Measurements from ENCODE around the gene PTPRN2.

PTPRN2 gene

GRCh38 chr7:158607563-158607962 is 19.9 kb upstream of the PTPRN2 start:
- Histone ChIP-seq H3K4me1 (ENCODE audit: control insufficient read depth in 2 of 2, insufficient read depth in 1 of 2, low read depth in 1 of 2, low read length in 2 of 2) (no peaks in the 10 kb centered on the region), H3K14ac (ENCODE audit: low read length) (no peak overlapping the region), H2AFZ (ENCODE audit: low read length) (no peak overlapping the region), H3K36me3 (replicated peaks in 1 of 2; ENCODE audit: control insufficient read depth in 2 of 2, insufficient read depth in 2 of 2, low read length in 2 of 2) (peaks cover 8 to 65% of the 10 kb centered on the region in 2 donors), H3K27ac (replicated peaks; ENCODE audit: low read length) (no peak overlapping the region), H2AK5ac (ENCODE audit: low read depth, low read length) (no peak overlapping the region), H4K91ac (ENCODE audit: low read depth, low read length, poor library complexity) (no peak overlapping the region), H4K8ac (ENCODE audit: low read depth, low read length) (no peak overlapping the region), H3K79me1 (ENCODE audit: low read depth, low read length) (no peaks in the 10 kb centered on the region), H3K9me3 (replicated peaks in 1 of 2; ENCODE audit: control insufficient read depth in 2 of 2, insufficient read depth in 1 of 2, low read depth in 1 of 2, low read length in 2 of 2) (no peaks in the 10 kb centered on the region), H2BK15ac (ENCODE audit: low read length) (no peak overlapping the region), H3K4me3 (ENCODE audit: low read length in 2 of 2) (no peak overlapping the region), H2BK120ac (ENCODE audit: low read depth, low read length) (no peak overlapping the region), H3K18ac (ENCODE audit: low read length) (no peak overlapping the region), H3K4me2 (ENCODE audit: insufficient read depth, low read length, poor library complexity, severe bottlenecking) (no peak overlapping the region), H2BK12ac (ENCODE audit: low read length) (no peak overlapping the region), H3K23ac (ENCODE audit: low read depth, low read length, poor library complexity) (no peak overlapping the region), H2BK5ac (ENCODE audit: low read length) (no peak overlapping the region), H3K4ac (ENCODE audit: low read length) (no peak overlapping the region), H3K9ac (ENCODE audit: low read depth, low read length, poor library complexity) (no peak overlapping the region), H3K27me3 (ENCODE audit: control insufficient read depth in 3 of 3, insufficient read depth in 3 of 3, low read depth in 1 of 3, low read length in 3 of 3) (no peaks in the 10 kb centered on the region)
- DNase-seq (ENCODE audit: low spot score): no peak
- no CpG with 5 or more reads among the region's 6 CpGs for WGBS, 2 donors (ENCODE audit: extremely low coverage in 2 of 2, insufficient read length in 2 of 2, insufficient replicate concordance in 1 of 2)

- peaks cover 8 to 58% of the 10 kb centered on the region in 2 donors for H3K36me3 ChIP-seq (replicated peaks in 1 of 2; ENCODE audit: control insufficient read depth in 2 of 2, insufficient read depth in 2 of 2, low read length in 2 of 2)
- H3K27ac ChIP-seq (replicated peaks; ENCODE audit: low read length): no peak overlapping the region
- DNase-seq (ENCODE audit: low spot score): no peak
- peak overlapping the region; percentile 36 for H3K18ac ChIP-seq (ENCODE audit: low read length)
- no peak overlapping the region for H4K8ac ChIP-seq (ENCODE audit: low read depth, low read length)
- H3K79me1 ChIP-seq (ENCODE audit: low read depth, low read length): no peaks in the 10 kb centered on the region
- no peak overlapping the region for H3K14ac ChIP-seq (ENCODE audit: low read length)
- no peak overlapping the region for H3K9ac ChIP-seq (ENCODE audit: low read depth, low read length, poor library complexity)
- no peak overlapping the region for H2BK120ac ChIP-seq (ENCODE audit: low read depth, low read length)
- no peak overlapping the region for H3K4me2 ChIP-seq (ENCODE audit: insufficient read depth, low read length, poor library complexity, severe bottlenecking)
- no peak overlapping the region for H2BK15ac ChIP-seq (ENCODE audit: low read length)
- no peak overlapping the region for H3K4ac ChIP-seq (ENCODE audit: low read length)
- H2BK12ac ChIP-seq (ENCODE audit: low read length): no peak overlapping the region
- no peak overlapping the region for H4K91ac ChIP-seq (ENCODE audit: low read depth, low read length, poor library complexity)
- H3K9me3 ChIP-seq (replicated peaks in 1 of 2; ENCODE audit: control insufficient read depth in 2 of 2, insufficient read depth in 1 of 2, low read depth in 1 of 2, low read length in 2 of 2): no peaks in the 10 kb centered on the region
- no peak overlapping the region for H3K23ac ChIP-seq (ENCODE audit: low read depth, low read length, poor library complexity)
- no peak overlapping the region for H2AK5ac ChIP-seq (ENCODE audit: low read depth, low read length)
- no peaks in the 10 kb centered on the region for H3K4me1 ChIP-seq (ENCODE audit: control insufficient read depth in 2 of 2, insufficient read depth in 1 of 2, low read depth in 1 of 2, low read length in 2 of 2)
- no peaks in the 10 kb centered on the region for H3K27me3 ChIP-seq (ENCODE audit: control insufficient read depth in 3 of 3, insufficient read depth in 3 of 3, low read depth in 1 of 3, low read length in 3 of 3)
- no CpG with 5 or more reads among the region's 18 CpGs for WGBS, 2 donors (ENCODE audit: extremely low coverage in 2 of 2, insufficient read length in 2 of 2, insufficient replicate concordance in 1 of 2)
- H2BK5ac ChIP-seq (ENCODE audit: low read length): no peak overlapping the region
- H2AFZ ChIP-seq (ENCODE audit: low read length): no peak overlapping the region
- no peak overlapping the region for H3K4me3 ChIP-seq (ENCODE audit: low read length in 2 of 2)
Observed at GRCh38 chr7:158606671-158607424, 19.2 kb upstream of the PTPRN2 start.

DNA sequence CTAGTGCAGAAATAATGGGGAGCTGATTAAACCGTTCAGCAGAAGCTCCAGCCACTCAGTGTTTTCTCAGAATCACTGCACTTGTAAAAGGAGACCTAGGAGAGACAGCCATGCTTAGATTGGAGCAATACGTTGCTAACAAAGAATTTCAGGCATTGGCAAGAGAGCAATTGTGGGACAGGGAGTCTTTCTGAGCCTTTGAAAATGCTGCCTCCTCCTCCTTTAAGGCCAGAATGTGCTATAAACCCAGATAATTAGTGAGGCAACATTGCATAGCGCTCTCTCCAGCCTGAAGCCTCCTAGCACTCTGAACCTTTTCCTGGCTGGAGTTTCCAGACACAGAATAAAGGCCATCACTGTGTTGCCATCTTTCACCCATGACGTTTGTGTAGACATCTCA is 18.5 kb upstream of the PTPRN2 start:
- no CpG with 5 or more reads among the region's 4 CpGs for WGBS, 2 donors (ENCODE audit: extremely low coverage in 2 of 2, insufficient read length in 2 of 2, insufficient replicate concordance in 1 of 2)

GRCh38 chr7:158603773-158604755 is 16.4 kb upstream of the PTPRN2 start:
- no peak overlapping the region for H4K8ac ChIP-seq (ENCODE audit: low read depth, low read length)
- H2BK120ac ChIP-seq (ENCODE audit: low read depth, low read length): no peak overlapping the region
- H3K27me3 ChIP-seq (ENCODE audit: control insufficient read depth in 3 of 3, insufficient read depth in 3 of 3, low read depth in 1 of 3, low read length in 3 of 3): no peaks in the 10 kb centered on the region
- no peak overlapping the region for H4K91ac ChIP-seq (ENCODE audit: low read depth, low read length, poor library complexity)
- no peak overlapping the region for H3K9ac ChIP-seq (ENCODE audit: low read depth, low read length, poor library complexity)
- H3K4me2 ChIP-seq (ENCODE audit: insufficient read depth, low read length, poor library complexity, severe bottlenecking): no peak overlapping the region
- no peak overlapping the region for H3K4me3 ChIP-seq (ENCODE audit: low read length in 2 of 2)
- H3K9me3 ChIP-seq (replicated peaks in 1 of 2; ENCODE audit: control insufficient read depth in 2 of 2, insufficient read depth in 1 of 2, low read depth in 1 of 2, low read length in 2 of 2): no peaks in the 10 kb centered on the region
- peaks cover 8 to 38% of the 10 kb centered on the region in 2 donors for H3K36me3 ChIP-seq (replicated peaks in 1 of 2; ENCODE audit: control insufficient read depth in 2 of 2, insufficient read depth in 2 of 2, low read length in 2 of 2)
- H3K4me1 ChIP-seq (ENCODE audit: control insufficient read depth in 2 of 2, insufficient read depth in 1 of 2, low read depth in 1 of 2, low read length in 2 of 2): no peaks in the 10 kb centered on the region
- H3K79me1 ChIP-seq (ENCODE audit: low read depth, low read length): no peaks in the 10 kb centered on the region
- peak overlapping the region; percentile 2 for H3K18ac ChIP-seq (ENCODE audit: low read length)
- H3K27ac ChIP-seq (replicated peaks; ENCODE audit: low read length): no peak overlapping the region
- no peak overlapping the region for H2AFZ ChIP-seq (ENCODE audit: low read length)
- H3K23ac ChIP-seq (ENCODE audit: low read depth, low read length, poor library complexity): no peak overlapping the region
- H3K14ac ChIP-seq (ENCODE audit: low read length): no peak overlapping the region
- no peak overlapping the region for H3K4ac ChIP-seq (ENCODE audit: low read length)
- H2BK12ac ChIP-seq (ENCODE audit: low read length): no peak overlapping the region
- H2BK15ac ChIP-seq (ENCODE audit: low read length): no peak overlapping the region
- no peak overlapping the region for H2AK5ac ChIP-seq (ENCODE audit: low read depth, low read length)
- WGBS, 2 donors (ENCODE audit: extremely low coverage in 2 of 2, insufficient read length in 2 of 2, insufficient replicate concordance in 1 of 2): no CpG with 5 or more reads among the region's 23 CpGs
- no peak for DNase-seq (ENCODE audit: low spot score)
- no peak overlapping the region for H2BK5ac ChIP-seq (ENCODE audit: low read length)

More for the DNA sequence above, 18.5 kb upstream of the PTPRN2 start:
- H3K9ac ChIP-seq (ENCODE audit: low read depth, low read length, poor library complexity): no peak overlapping the region
- no peak overlapping the region for H2BK120ac ChIP-seq (ENCODE audit: low read depth, low read length)
- no peak overlapping the region for H3K27ac ChIP-seq (replicated peaks; ENCODE audit: low read length)
- H3K9me3 ChIP-seq (replicated peaks in 1 of 2; ENCODE audit: control insufficient read depth in 2 of 2, insufficient read depth in 1 of 2, low read depth in 1 of 2, low read length in 2 of 2): no peaks in the 10 kb centered on the region
- no peak overlapping the region for H2AFZ ChIP-seq (ENCODE audit: low read length)
- no peak overlapping the region for H4K91ac ChIP-seq (ENCODE audit: low read depth, low read length, poor library complexity)
- H3K4me1 ChIP-seq (ENCODE audit: control insufficient read depth in 2 of 2, insufficient read depth in 1 of 2, low read depth in 1 of 2, low read length in 2 of 2): no peaks in the 10 kb centered on the region
- H2BK5ac ChIP-seq (ENCODE audit: low read length): no peak overlapping the region
- H2BK12ac ChIP-seq (ENCODE audit: low read length): no peak overlapping the region
- H2BK15ac ChIP-seq (ENCODE audit: low read length): no peak overlapping the region
- H3K4ac ChIP-seq (ENCODE audit: low read length): no peak overlapping the region
- no peak overlapping the region for H3K23ac ChIP-seq (ENCODE audit: low read depth, low read length, poor library complexity)
- DNase-seq (ENCODE audit: low spot score): no peak
- H3K79me1 ChIP-seq (ENCODE audit: low read depth, low read length): no peaks in the 10 kb centered on the region
- H3K4me2 ChIP-seq (ENCODE audit: insufficient read depth, low read length, poor library complexity, severe bottlenecking): no peak overlapping the region
- H3K4me3 ChIP-seq (ENCODE audit: low read length in 2 of 2): no peak overlapping the region
- no peak overlapping the region for H3K18ac ChIP-seq (ENCODE audit: low read length)
- H3K36me3 ChIP-seq (replicated peaks in 1 of 2; ENCODE audit: control insufficient read depth in 2 of 2, insufficient read depth in 2 of 2, low read length in 2 of 2): peaks cover 8 to 53% of the 10 kb centered on the region in 2 donors
- H3K14ac ChIP-seq (ENCODE audit: low read length): no peak overlapping the region
- no peak overlapping the region for H2AK5ac ChIP-seq (ENCODE audit: low read depth, low read length)
- H3K27me3 ChIP-seq (ENCODE audit: control insufficient read depth in 3 of 3, insufficient read depth in 3 of 3, low read depth in 1 of 3, low read length in 3 of 3): no peaks in the 10 kb centered on the region
- no peak overlapping the region for H4K8ac ChIP-seq (ENCODE audit: low read depth, low read length)
